HG02943 (cell line): ENCODE data around the gene TCF7L2.

Experiments
- ATAC-seq: cut with Tn5 transposase; IDR thresholded peaks from one replicate; pipeline ENCODE4 v1.9.1; 2021; ENCODE audit warnings: mild to moderate bottlenecking, low read depth, moderate library complexity; ENCODE audit not compliant: unreplicated experiment

The TCF7L2 gene

DNA sequence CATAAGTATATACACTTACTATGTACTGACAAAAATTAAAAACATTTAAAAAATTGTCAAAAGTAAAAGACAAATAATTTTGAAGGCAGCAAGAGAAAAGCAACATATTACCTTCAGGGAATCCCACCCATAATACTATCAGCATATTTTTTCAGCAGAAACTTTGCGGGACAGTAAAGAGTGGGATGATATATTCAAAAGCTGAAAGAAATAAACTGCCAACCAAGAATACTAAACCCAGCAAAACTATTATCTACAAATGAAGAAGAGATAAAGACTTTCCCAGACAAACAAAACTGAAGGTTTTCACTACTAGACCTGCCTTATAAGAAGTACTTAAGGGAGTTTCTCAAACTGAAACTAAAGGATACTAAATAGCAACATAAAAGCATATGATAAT is 257.9 kb downstream of the TCF7L2 start:
- ATAC-seq, result no peak

DNA sequence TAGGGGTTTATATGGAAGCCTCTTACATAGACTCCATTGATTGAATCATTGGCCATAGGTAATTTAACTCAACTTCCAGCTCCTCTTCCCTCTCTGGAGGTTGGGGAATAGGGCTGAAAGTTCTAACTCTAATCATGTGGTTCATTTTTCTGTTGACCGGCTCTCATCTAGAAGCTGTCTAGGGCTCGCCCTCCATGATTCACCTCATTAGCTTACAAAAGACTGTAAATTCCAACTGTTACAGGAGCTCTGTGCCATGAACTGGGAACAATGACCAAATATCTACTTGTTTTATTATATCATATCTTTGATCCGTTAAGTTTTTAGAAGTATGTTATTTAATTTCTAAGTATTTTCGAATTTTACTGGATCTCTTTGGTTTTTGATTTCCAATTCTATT is 263.0 kb downstream of the TCF7L2 start:
- ATAC-seq, result no peak

DNA sequence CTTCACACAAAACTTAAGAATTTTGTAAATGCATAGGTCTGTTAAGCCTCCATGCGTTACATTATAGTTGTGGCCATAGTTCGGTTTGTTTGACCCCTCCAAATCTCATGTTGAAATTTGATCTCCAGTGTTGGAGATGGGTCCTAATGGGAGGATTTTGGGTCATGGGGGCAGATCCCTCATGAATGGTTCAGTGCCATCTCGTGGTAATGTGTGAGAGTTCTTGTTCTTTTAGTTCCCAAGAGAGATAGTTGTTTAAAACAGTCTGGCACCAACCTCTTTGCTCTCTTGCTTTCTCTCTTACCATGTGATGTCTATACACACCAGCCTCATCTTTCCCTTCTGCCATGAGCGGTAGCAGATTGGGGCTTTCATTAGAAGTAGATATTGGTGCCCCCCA is 264.3 kb downstream of the TCF7L2 start:
- ATAC-seq, result no peak

DNA sequence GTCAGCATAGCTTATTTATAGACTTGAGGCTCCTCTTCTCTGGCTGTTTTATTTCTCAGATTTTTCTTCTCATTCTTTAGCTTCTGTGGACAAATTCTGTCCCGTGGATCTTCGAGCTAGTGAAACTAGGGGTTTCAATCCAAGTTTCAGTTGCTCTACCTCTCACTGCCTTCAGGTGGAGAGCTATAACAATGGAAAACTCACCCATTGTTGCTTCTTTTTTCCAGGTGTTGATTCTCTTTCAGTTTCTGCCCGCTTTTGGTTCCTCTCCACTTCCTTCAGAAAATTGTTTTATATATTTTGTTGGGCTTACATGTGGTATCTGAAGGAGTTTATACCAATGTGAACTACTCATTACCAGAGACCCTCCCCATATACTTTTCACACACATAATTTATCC is 266.1 kb downstream of the TCF7L2 start:
- no peak for ATAC-seq
